HG02610 (cell line): ENCODE results near the gene MIOX.

Source experiments
- ATAC-seq: cut with Tn5 transposase; IDR thresholded peaks from one replicate; pipeline ENCODE4 v1.9.1; 2021; ENCODE audit warnings: mild to moderate bottlenecking, moderate library complexity; ENCODE audit not compliant: unreplicated experiment

MIOX gene

GRCh38 chr22:50454556-50455075 lies 32.0 kb upstream of the MIOX start:
- no peak for ATAC-seq

GRCh38 chr22:50455201-50455600 lies 31.5 kb upstream of the MIOX start:
- ATAC-seq, result no peak

GRCh38 chr22:50456026-50456425 lies 30.6 kb upstream of the MIOX start:
- no peak for ATAC-seq

GRCh38 chr22:50456466-50457234 lies 30.0 kb upstream of the MIOX start:
- no peak for ATAC-seq

GRCh38 chr22:50459016-50459415 lies 27.6 kb upstream of the MIOX start:
- no peak for ATAC-seq

- ATAC-seq, result no peak
These were observed 27.0 kb upstream of the MIOX start for GRCh38 chr22:50459496-50460140.

- ATAC-seq, result no peak
These were observed 25.7 kb upstream of the MIOX start for GRCh38 chr22:50460938-50461337.

- ATAC-seq, result no peak
These were observed 25.1 kb upstream of the MIOX start for GRCh38 chr22:50461536-50461935.

GRCh38 chr22:50461979-50462540 lies 24.6 kb upstream of the MIOX start:
- ATAC-seq, result no peak

GRCh38 chr22:50463188-50463900 lies 23.3 kb upstream of the MIOX start:
- ATAC-seq, result no peak

GRCh38 chr22:50464451-50464850 lies 22.2 kb upstream of the MIOX start:
- ATAC-seq, result no peak

- no peak for ATAC-seq
These were observed 21.4 kb upstream of the MIOX start for GRCh38 chr22:50465066-50465930.

- no peak for ATAC-seq
These were observed 19.3 kb upstream of the MIOX start for GRCh38 chr22:50467341-50467740.

GRCh38 chr22:50467773-50468440 lies 18.8 kb upstream of the MIOX start:
- no peak for ATAC-seq

GRCh38 chr22:50468626-50469025 lies 18.0 kb upstream of the MIOX start:
- no peak for ATAC-seq

- peak; percentile 56 for ATAC-seq
These were observed 17.0 kb upstream of the MIOX start for GRCh38 chr22:50469377-50470305.

GRCh38 chr22:50470491-50470890 lies 16.2 kb upstream of the MIOX start:
- ATAC-seq, result no peak

GRCh38 chr22:50471197-50471847 lies 15.3 kb upstream of the MIOX start:
- no peak for ATAC-seq
